K562 (cell line): ENCODE measurements around the gene MYO16. TPM values are rescaled to one million over a fixed set of nuclear protein-coding genes. Genes with fewer than 3 reads are reported as not detected.

Experiments used
- CEBPZ ChIP-seq: fragments of 150-350 bp; IDR thresholded peaks from 2 replicates; pipeline ENCODE4 v1.6.1; 2014; ENCODE audit warnings: low read depth, mild to moderate bottlenecking, low read length, borderline replicate concordance
- CLOCK ChIP-seq: fragments of 250-450 bp; sonication (Bioruptor Pico); IDR thresholded peaks from 2 replicates; pipeline ENCODE4 v1.4.0; 2020; ENCODE audit warnings: mild to moderate bottlenecking, moderate library complexity, borderline replicate concordance
- CXXC5 ChIP-seq: fragments of 250-450 bp; sonication (Bioruptor Pico); IDR thresholded peaks from 2 replicates; pipeline ENCODE4 v1.8.0; 2022; ENCODE audit warnings: inconsistent platforms, mild to moderate bottlenecking, moderate library complexity
- DDX20 ChIP-seq: fragments of 450-650 bp; IDR thresholded peaks from 2 replicates; pipeline ENCODE4 v1.6.1; 2016; ENCODE audit warnings: missing genetic modification characterization, low read depth, mild to moderate bottlenecking, missing compliant biosample characterization, moderate library complexity
- DMBX1 ChIP-seq: fragments of 250-450 bp; sonication (Bioruptor Pico); IDR thresholded peaks from 2 replicates; pipeline ENCODE4 v1.8.0; 2022; ENCODE audit warnings: inconsistent platforms, mild to moderate bottlenecking, moderate library complexity, borderline replicate concordance
- DPF2 ChIP-seq: fragments of 450-650 bp; IDR thresholded peaks from 2 replicates; pipeline ENCODE4 v1.6.1; 2016
- E4F1 ChIP-seq: fragments of 250-450 bp; sonication (Bioruptor Pico); IDR thresholded peaks from 2 replicates; pipeline ENCODE4 v1.5.0; 2021; ENCODE audit warnings: mild to moderate bottlenecking, borderline replicate concordance
- IFI16 ChIP-seq: fragments of 250-450 bp; sonication (Bioruptor Pico); IDR thresholded peaks from 2 replicates; pipeline ENCODE4 v2.1.2; 2022; ENCODE audit warnings: mild to moderate bottlenecking, inconsistent platforms
- MITF ChIP-seq: IDR thresholded peaks from 2 replicates; pipeline ENCODE4 v1.6.1; 2014; ENCODE audit warnings: antibody characterized with exemption
- NCOR1 ChIP-seq: fragments of 450-650 bp; IDR thresholded peaks from 2 replicates; pipeline ENCODE4 v1.6.1; 2016; ENCODE audit warnings: mild to moderate bottlenecking, moderate library complexity
- PHF20 ChIP-seq: fragments of 450-650 bp; IDR thresholded peaks from 2 replicates; pipeline ENCODE4 v1.6.1; 2018; ENCODE audit not compliant: partially characterized antibody
- RAD51 ChIP-seq: fragments of 450-650 bp; IDR thresholded peaks from 2 replicates; pipeline ENCODE4 v1.7.1; 2016; ENCODE audit warnings: low read depth, mild to moderate bottlenecking, borderline replicate concordance
- ZBTB17 ChIP-seq: fragments of 450-650 bp; formaldehyde crosslinking; IDR thresholded peaks from 2 replicates; pipeline ENCODE4 v1.4.0; 2020; ENCODE audit warnings: mild to moderate bottlenecking
- ZNF583 ChIP-seq: fragments of 250-450 bp; sonication (Bioruptor Pico); IDR thresholded peaks from 2 replicates; pipeline ENCODE4 v1.4.0; 2020
- ZNF589 ChIP-seq: fragments of 200-800 bp; sonication (Bioruptor generic); IDR thresholded peaks from 2 replicates; pipeline ENCODE4 v1.6.1; 2016; ENCODE audit warnings: low read depth, missing genetic modification characterization, missing compliant biosample characterization
- ZNF644 ChIP-seq: fragments of 200-800 bp; sonication (Bioruptor generic); IDR thresholded peaks from 2 replicates; pipeline ENCODE4 v1.6.1; 2016; ENCODE audit warnings: low read depth, missing genetic modification characterization, missing compliant biosample characterization
- polyA plus RNA-seq, 8 experiments: library from polyadenylated mRNA; depleted of rRNA in 4 of 8; stranded (reverse) in 5 of 8; unstranded in 3 of 8; fragments of >200 nt; fragmentation: Nextera tagmentation in 2 of 8; fragmentation: Illumina TruSeq in 1 of 8; extraction: Ambion mirVana in 2 of 8; extraction: Trizol in 1 of 8; gene quantifications; 2 replicates each; pipeline versions ENCODE4 v1.2.1 to v1.2.3, GENCODE V29; 2011 to 2014; ENCODE audit warnings: inconsistent platforms in 1 of 8, missing spikeins in 1 of 8
- total RNA-seq, 7 experiments: library from RNA; depleted of rRNA in 6 of 7; stranded (reverse); fragments of >200 nt in 6 of 7; fragmentation: Illumina TruSeq in 2 of 7; extraction: Trizol in 2 of 7; gene quantifications; 2 replicates each; pipeline versions ENCODE4 v1.2.1 to v1.2.3, GENCODE V29; 2011 to 2021; ENCODE audit warnings: low replicate concordance in 1 of 7
- TF ChIP-seq, protein P1 (sequence below): fragments of 450-650 bp; IDR thresholded peaks from 2 replicates; pipeline ENCODE4 v1.6.1; 2018; ENCODE audit warnings: mild to moderate bottlenecking, low read depth; ENCODE audit not compliant: partially characterized antibody

The MYO16 gene
- total and polyA plus RNA-seq, 9 of the 15 experiments (the other 6 are each of a cell fraction or from before 2014, with no cell fraction given): 4.3 to 45.7 (median 12.1) TPM

DNA sequence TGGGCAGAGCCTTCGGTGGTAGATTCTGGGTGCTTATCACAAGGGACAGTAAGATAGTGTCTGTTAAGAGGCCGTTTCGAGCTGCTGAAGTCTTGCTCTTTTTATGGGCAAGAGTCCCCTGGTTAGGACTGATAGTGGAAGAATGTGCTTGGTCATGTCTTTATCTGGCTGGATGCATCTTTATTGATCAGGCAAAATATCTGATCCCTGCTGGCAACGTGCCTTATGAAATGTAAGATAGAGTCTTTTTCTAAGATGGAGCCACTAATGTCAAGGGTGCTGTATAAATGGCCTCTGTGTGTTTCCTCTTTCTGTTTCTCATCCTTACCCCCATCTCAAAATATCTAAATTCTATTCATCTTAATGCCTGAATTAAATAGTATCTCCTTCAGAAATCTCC lies 53.3 kb downstream of the MYO16 start (continued):
- no peak for TF ChIP-seq CEBPZ
- TF ChIP-seq, protein P1, sequence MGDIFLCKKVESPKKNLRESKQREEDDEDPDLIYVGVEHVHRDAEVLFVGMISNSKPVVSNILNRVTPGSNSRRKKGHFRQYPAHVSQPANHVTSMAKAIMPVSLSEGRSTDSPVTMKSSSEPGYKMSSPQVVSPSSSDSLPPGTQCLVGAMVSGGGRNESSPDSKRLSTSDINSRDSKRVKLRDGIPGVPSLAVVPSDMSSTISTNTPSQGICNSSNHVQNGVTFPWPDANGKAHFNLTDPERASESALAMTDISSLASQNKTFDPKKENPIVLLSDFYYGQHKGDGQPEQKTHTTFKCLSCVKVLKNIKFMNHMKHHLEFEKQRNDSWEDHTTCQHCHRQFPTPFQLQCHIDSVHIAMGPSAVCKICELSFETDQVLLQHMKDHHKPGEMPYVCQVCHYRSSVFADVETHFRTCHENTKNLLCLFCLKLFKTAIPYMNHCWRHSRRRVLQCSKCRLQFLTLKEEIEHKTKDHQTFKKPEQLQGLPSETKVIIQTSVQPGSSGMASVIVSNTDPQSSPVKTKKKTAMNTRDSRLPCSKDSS: no peak
- no peak for TF ChIP-seq RAD51
- no peak for TF ChIP-seq MITF
- peak; percentile 58 for TF ChIP-seq DPF2
- peak; percentile 96 for TF ChIP-seq ZNF644 (tag)
- TF ChIP-seq E4F1 (CRISPR knock-in tag): peak; percentile 38; the same call in 1 of the 2 replicates
- TF ChIP-seq PHF20: no peak
- TF ChIP-seq DDX20: peak; percentile 88
- peak; percentile 23; the same call in 1 of the 2 replicates for TF ChIP-seq NCOR1
- TF ChIP-seq ZNF583 (CRISPR knock-in tag): peak; percentile 97
- TF ChIP-seq ZBTB17 (CRISPR knock-in tag): peak; percentile 88
- TF ChIP-seq DMBX1 (CRISPR knock-in tag): peak; percentile 98
- TF ChIP-seq CXXC5: peak; percentile 73
- peak; percentile 60; the same call in 1 of the 2 replicates for TF ChIP-seq IFI16 (CRISPR knock-in tag)
- 0 out of 2 replicates have a peak, but pooled peaks have one; percentile 74 for TF ChIP-seq CLOCK (CRISPR knock-in tag)
- peak; percentile 61 for TF ChIP-seq ZNF589 (CRISPR knock-in tag)
